B cell (primary cell): Measurements from ENCODE around the gene CAP1. TPM values are rescaled to one million over a fixed set of nuclear protein-coding genes. Genes with fewer than 3 reads are reported as not detected.

ENCODE experiments used
- ATAC-seq: fragments of 200-7000 bp; cut with Tn5 transposase; one replicate; pipeline ENCODE4 v1.10.0; 2021; ENCODE audit warnings: low read depth, mild to moderate bottlenecking, moderate number of reproducible peaks, moderate library complexity
- CTCF ChIA-PET: fragments of 350-600 bp; sonication (Branson Sonifier 250); formaldehyde crosslinking; loops from one replicate; lab custom pipeline; 2021; ENCODE audit warnings: antibody characterized with exemption, inconsistent platforms; lab: Charles Lee
- POLR2A ChIA-PET: fragments of 350-600 bp; sonication (Branson Sonifier 250); formaldehyde crosslinking; loops from one replicate; lab custom pipeline; 2021; ENCODE audit warnings: antibody characterized with exemption; lab: Charles Lee
- DNase-seq: peaks from one replicate; pipeline ENCODE4 v3.0.0; 2013
- H2AFZ ChIP-seq: 2 replicates; pipeline ENCODE4 v1.6.1; 2012; ENCODE audit warnings: mild to moderate bottlenecking, low read depth, low read length; ENCODE audit not compliant: insufficient read depth, poor library complexity, severe bottlenecking
- H3K27ac ChIP-seq, 2 donors: 1 replicate in 1 of 2; 2 replicates in 1 of 2; pipeline ENCODE4 v1.5.1; 2012 to 2013; ENCODE audit warnings: low read length in 2 of 2, mild to moderate bottlenecking in 2 of 2, moderate library complexity in 1 of 2
- H3K27me3 ChIP-seq, 4 experiments: fragments of 200-600 bp in 1 of 4; sonication (generic) in 1 of 4; replicated peaks in 1 of 4; 1 replicate in 2 of 4; 2 replicates in 2 of 4; pipeline versions ENCODE4 v1.6.1 to v1.7.0; 2013 to 2016; ENCODE audit warnings: low read length in 3 of 4, mild to moderate bottlenecking in 2 of 4, mixed read lengths in 1 of 4, moderate library complexity in 1 of 4; ENCODE audit not compliant: insufficient read depth in 4 of 4, control insufficient read depth in 3 of 4; ENCODE audit errors: control extremely low read depth in 1 of 4
- H3K36me3 ChIP-seq, 2 experiments: replicated peaks in 1 of 2; 1 replicate in 1 of 2; 2 replicates in 1 of 2; pipeline versions ENCODE4 v1.6.1 to v1.7.1; 2013; ENCODE audit warnings: low read length in 1 of 2; ENCODE audit not compliant: insufficient read depth in 2 of 2, control insufficient read depth in 1 of 2; ENCODE audit errors: control extremely low read depth in 1 of 2, extremely low read depth in 1 of 2
- H3K4me1 ChIP-seq, 2 donors: fragments of 200-600 bp in 1 of 2; sonication (generic) in 1 of 2; 1 replicate in 1 of 2; 2 replicates in 1 of 2; pipeline versions ENCODE4 v1.5.1 to v1.6.1; 2013 to 2017; ENCODE audit warnings: low read length in 2 of 2; ENCODE audit not compliant: control insufficient read depth in 2 of 2, insufficient read depth in 2 of 2
- H3K4me2 ChIP-seq: replicated peaks from 2 replicates; pipeline ENCODE3; 2012; ENCODE audit warnings: mild to moderate bottlenecking, low read depth, low read length; ENCODE audit not compliant: poor library complexity, severe bottlenecking
- H3K4me3 ChIP-seq, 5 experiments: fragments of 200-600 bp in 1 of 5; sonication (generic) in 1 of 5; 1 replicate in 3 of 5; 2 replicates in 2 of 5; pipeline versions ENCODE4 v1.5.1 to v1.7.0; 2011 to 2016; ENCODE audit warnings: low read length in 4 of 5, mild to moderate bottlenecking in 4 of 5, low read depth in 2 of 5, control low read depth in 1 of 5, moderate library complexity in 1 of 5; ENCODE audit not compliant: insufficient read depth in 1 of 5; ENCODE audit errors: control extremely low read depth in 1 of 5, extremely low read depth in 1 of 5
- H3K79me2 ChIP-seq: fragments of 200-600 bp; sonication (generic); one replicate; pipeline ENCODE4 v1.6.0; 2016; ENCODE audit warnings: low read length; ENCODE audit not compliant: control insufficient read depth, insufficient read depth
- H3K9ac ChIP-seq: fragments of 200-600 bp; sonication (generic); 2 replicates; pipeline ENCODE4 v1.6.1; 2017; ENCODE audit warnings: mild to moderate bottlenecking, low read length, moderate library complexity
- H3K9me3 ChIP-seq, 3 donors: one replicate each; pipeline versions ENCODE4 v1.6.1 to v1.7.1; 2013; ENCODE audit warnings: low read length in 2 of 3; ENCODE audit not compliant: control insufficient read depth in 2 of 3, insufficient read depth in 1 of 3; ENCODE audit errors: control extremely low read depth in 1 of 3
- H4K20me1 ChIP-seq: 2 replicates; pipeline ENCODE4 v1.6.0; 2012; ENCODE audit warnings: mild to moderate bottlenecking, low read length; ENCODE audit not compliant: insufficient read depth, control insufficient read depth, poor library complexity, severe bottlenecking
- H3K27ac Mint-ChIP-seq: one replicate; pipeline ENCODE4 v1.8.0; 2021; ENCODE audit warnings: mixed read lengths
- H3K27me3 Mint-ChIP-seq: one replicate; pipeline ENCODE4 v1.8.0; 2021; ENCODE audit warnings: mixed read lengths
- H3K4me1 Mint-ChIP-seq: one replicate; pipeline ENCODE4 v1.8.0; 2021; ENCODE audit warnings: mixed read lengths
- H3K4me3 Mint-ChIP-seq: one replicate; pipeline ENCODE4 v1.8.0; 2021; ENCODE audit warnings: mixed read lengths
- H3K9me3 Mint-ChIP-seq: one replicate; pipeline ENCODE4 v1.8.0; 2022; ENCODE audit warnings: mixed read lengths; ENCODE audit not compliant: insufficient read depth
- EZH2 ChIP-seq: IDR thresholded peaks from 2 replicates; pipeline ENCODE4 v1.6.1; 2012; ENCODE audit warnings: borderline replicate concordance, low read depth, mild to moderate bottlenecking, moderate library complexity, low read length; ENCODE audit not compliant: insufficient read depth, poor library complexity, severe bottlenecking
- WGBS: methylation state at CpG from one replicate; pipeline ENCODE4 v1.1.5; 2013; ENCODE audit warnings: missing lambda C conversion rate; ENCODE audit not compliant: insufficient coverage; 5-methylcytosine and 5-hydroxymethylcytosine counted together
- intact Hi-C: fragments of 100-400 bp; cut with micrococcal nuclease; formaldehyde crosslinking; loops from one replicate; pipeline ENCODE4 v1.10.0; 2022
- polyA plus RNA-seq: library from polyadenylated mRNA; depleted of rRNA; stranded (reverse); fragments of >200 nt; gene quantifications from 2 replicates; pipeline ENCODE4 v1.2.3, GENCODE V29; 2012
- total RNA-seq, 2 donors: library from RNA; stranded (reverse); fragments of 120-200 nt in 1 of 2; gene quantifications; 1 replicate in 1 of 2; 2 replicates in 1 of 2; pipeline versions ENCODE4 v1.2.3 to v1.2.4, GENCODE V29; 2013 to 2022
- TF ChIP-seq, protein P1 (sequence below): fragments of 200-600 bp; IDR thresholded peaks from one replicate; pipeline ENCODE4 v1.8.0; 2022; ENCODE audit warnings: antibody characterized with exemption, mild to moderate bottlenecking

CAP1 gene
- total and polyA plus RNA-seq, 2 donors (not counting 1 experiment from before 2014, with no cell fraction given) = 175 to 203 TPM

- ATAC-seq = no peak
- ChIA-PET CTCF (no interaction called here), POLR2A (no interaction called here)
- Histone ChIP-seq H4K20me1 (peaks cover 80% of the 10 kb centered on the region), H3K9me3 (no peaks in the 10 kb centered on the region), H2AFZ (no peak overlapping the region), H3K79me2 (peaks cover 99% of the 10 kb centered on the region), H3K4me3 (no peak overlapping the region), H3K27ac (peak overlapping the region in 1 of 2 donors; percentile 59), H3K4me2 (peak overlapping the region; percentile 24), H3K36me3 (peaks cover 8 to 42% of the 10 kb centered on the region in 2 experiments), H3K4me1 (peaks cover 86 to 87% of the 10 kb centered on the region in 2 donors), H3K9ac (no peak overlapping the region), H3K27me3 (no peaks in the 10 kb centered on the region)
- intact Hi-C loops = no loop called here
- no peak for DNase-seq
- Mint-ChIP-seq H3K27ac (no peak overlapping the region), H3K27me3 (no peaks in the 10 kb centered on the region), H3K9me3 (no peaks in the 10 kb centered on the region), H3K4me3 (peak overlapping the region; percentile 52), H3K4me1 (peaks cover 80% of the 10 kb centered on the region)
- 100% methylated on average over 2 of the region's 3 CpGs for WGBS
- no peak for TF ChIP-seq EZH2
Measured at GRCh38 chr1:40045766-40046165, 5.2 kb downstream of the CAP1 start.

DNA sequence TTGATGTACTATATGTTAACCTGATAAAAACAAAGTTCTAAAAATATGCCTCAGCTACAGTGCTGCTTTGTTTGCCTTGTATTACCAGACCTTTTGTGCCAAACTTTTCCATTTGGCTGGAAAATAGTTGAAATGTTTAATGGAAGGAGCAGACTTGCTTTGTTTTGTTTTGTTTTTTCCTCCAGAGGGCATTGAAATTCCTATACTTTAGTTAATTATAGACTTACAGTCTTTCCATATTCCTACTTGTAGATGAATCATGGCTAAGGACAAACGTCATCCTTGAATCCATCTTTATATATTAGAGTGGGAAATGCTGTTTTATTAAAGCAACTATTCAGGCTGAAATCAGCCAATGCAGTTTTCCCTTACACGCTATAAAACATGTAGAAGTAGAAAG is 6.7 kb downstream of the CAP1 start:
- peaks cover 76% of the 10 kb centered on the region for H3K4me1 Mint-ChIP-seq
- intact Hi-C loops = no loop called here
- TF ChIP-seq EZH2 = no peak
- TF ChIP-seq, protein P1, sequence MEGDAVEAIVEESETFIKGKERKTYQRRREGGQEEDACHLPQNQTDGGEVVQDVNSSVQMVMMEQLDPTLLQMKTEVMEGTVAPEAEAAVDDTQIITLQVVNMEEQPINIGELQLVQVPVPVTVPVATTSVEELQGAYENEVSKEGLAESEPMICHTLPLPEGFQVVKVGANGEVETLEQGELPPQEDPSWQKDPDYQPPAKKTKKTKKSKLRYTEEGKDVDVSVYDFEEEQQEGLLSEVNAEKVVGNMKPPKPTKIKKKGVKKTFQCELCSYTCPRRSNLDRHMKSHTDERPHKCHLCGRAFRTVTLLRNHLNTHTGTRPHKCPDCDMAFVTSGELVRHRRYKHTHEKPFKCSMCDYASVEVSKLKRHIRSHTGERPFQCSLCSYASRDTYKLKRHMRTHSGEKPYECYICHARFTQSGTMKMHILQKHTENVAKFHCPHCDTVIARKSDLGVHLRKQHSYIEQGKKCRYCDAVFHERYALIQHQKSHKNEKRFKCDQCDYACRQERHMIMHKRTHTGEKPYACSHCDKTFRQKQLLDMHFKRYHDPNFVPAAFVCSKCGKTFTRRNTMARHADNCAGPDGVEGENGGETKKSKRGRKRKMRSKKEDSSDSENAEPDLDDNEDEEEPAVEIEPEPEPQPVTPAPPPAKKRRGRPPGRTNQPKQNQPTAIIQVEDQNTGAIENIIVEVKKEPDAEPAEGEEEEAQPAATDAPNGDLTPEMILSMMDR = no peak

More for the DNA sequence above, 6.7 kb downstream of the CAP1 start:
- H2AFZ ChIP-seq = no peak overlapping the region
- ChIA-PET CTCF (no interaction called here), POLR2A (interaction anchor here (0.7 kb wide), 1 partner anchor 419 kb away, joined by 5 read pairs; no protein-coding TSS in a partner anchor)
- H3K27me3 Mint-ChIP-seq = no peaks in the 10 kb centered on the region
- peak overlapping the region; percentile 47 for H3K27ac Mint-ChIP-seq
- no peaks in the 10 kb centered on the region for H3K9me3 Mint-ChIP-seq
- H3K4me3 Mint-ChIP-seq = no peak overlapping the region
- ATAC-seq (no peak), DNase-seq (no peak)
- no CpG with 5 or more reads among the region's 2 CpGs for WGBS
- peaks cover 89 to 90% of the 10 kb centered on the region in 2 donors for H3K4me1 ChIP-seq
- H3K27ac ChIP-seq = peak overlapping the region in 1 of 2 donors; percentile 64
- H3K4me2 ChIP-seq = peak overlapping the region; percentile 32
- peaks cover 78% of the 10 kb centered on the region for H4K20me1 ChIP-seq
- no peak overlapping the region for H3K9ac ChIP-seq
- H3K27me3 ChIP-seq = no peaks in the 10 kb centered on the region
- peaks cover 8 to 43% of the 10 kb centered on the region in 2 experiments for H3K36me3 ChIP-seq
- peaks cover 99% of the 10 kb centered on the region for H3K79me2 ChIP-seq
- no peak overlapping the region for H3K4me3 ChIP-seq
- H3K9me3 ChIP-seq = no peaks in the 10 kb centered on the region
